NK-92 (cell line): ENCODE results near the gene RAPGEF1.

ENCODE experiments used
- DNase-seq: peaks from one replicate; lab custom pipeline; 2025; ENCODE audit not compliant: unreplicated experiment; lab: John Stamatoyannopoulos, UW

The RAPGEF1 gene

DNA sequence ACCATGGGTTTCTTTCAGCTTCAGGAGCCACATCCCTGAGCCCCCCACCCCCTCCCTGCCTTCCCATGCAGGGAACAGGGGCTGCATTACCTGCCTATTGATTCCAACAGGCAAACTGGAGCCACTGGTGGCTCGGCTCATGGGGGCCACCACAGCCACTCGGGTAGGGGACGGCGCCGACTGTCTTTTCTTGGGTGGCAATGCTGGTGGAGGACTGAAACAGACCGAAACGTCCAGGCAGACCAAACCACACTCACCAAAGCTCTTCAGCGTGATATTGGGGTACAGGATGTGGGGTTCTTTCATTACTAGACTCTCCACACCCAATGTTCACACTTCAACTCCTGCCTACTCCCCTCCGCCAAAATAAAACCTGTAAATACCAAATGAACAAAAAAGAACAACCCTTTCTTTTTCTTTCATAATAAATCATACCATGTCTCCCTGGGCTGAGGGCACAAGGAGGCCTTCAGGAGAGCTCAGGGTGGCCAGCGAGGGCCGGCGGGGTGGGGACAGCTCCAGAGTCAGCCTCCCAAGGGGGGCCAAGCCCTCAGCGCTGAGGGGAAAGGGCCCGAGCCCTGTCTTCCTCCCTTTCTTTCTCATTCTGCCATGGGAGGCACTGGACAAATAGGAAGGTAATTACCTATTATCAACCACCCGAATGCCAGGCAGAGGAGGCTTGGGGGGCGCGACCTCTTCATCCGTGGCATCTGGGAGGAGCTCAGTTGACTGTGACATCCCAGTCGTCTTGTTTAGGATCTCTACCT lies 111.2 kb downstream of the RAPGEF1 start:
- DNase-seq = no peak

DNA sequence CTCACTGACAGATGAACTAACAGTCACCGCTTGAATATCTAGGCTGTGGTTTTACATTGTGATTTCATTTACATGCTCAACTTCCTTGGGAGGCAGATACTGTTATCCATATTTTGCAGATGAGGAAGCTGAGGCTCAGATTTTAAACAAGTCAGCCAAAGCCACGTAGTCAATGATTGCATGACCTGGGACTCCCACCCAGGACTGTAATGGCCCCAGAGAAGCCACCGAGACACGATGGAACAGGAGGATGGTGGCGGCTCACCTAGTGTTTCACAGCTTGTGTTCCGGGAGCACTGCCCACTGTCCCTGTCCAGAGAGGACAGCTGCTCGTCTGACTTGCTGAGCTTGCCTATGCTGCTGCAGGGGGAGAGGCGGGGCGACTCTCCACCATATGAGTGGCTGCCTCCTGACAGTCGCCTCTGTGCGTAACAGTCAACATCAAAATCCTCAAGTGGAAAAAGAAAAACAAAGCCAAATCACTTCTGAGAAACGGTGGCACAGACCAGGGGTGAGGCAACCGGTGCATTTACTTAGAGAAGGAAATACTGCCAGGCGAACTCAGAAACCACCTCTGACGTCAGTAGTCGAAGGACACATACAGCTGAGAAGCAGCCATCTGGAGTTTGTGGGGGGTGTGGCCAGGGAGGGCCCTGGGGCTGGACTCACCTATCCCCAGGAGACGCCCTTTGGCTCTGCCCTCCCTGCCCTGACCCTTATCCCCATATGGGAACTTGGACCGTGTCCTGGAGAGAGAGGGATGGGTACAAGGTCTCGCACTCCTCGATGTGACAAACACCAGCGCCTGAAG lies 112.0 kb downstream of the RAPGEF1 start:
- DNase-seq = no peak

DNA sequence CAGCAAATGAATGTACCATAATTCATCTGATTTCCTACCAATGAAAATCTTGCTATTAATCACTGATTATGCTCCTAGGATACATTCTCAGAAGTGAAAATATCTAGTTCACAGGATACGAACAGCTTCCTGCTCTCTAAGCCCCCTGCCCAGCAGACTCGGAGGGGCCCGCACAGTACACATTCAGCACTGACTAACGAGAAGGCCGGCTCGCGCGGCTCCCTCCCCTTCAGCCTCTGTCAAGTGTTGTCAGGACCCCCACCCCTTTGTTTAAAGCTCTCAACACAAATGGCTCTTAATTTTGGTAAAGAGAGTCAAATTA lies 112.6 kb downstream of the RAPGEF1 start:
- DNase-seq = no peak

DNA sequence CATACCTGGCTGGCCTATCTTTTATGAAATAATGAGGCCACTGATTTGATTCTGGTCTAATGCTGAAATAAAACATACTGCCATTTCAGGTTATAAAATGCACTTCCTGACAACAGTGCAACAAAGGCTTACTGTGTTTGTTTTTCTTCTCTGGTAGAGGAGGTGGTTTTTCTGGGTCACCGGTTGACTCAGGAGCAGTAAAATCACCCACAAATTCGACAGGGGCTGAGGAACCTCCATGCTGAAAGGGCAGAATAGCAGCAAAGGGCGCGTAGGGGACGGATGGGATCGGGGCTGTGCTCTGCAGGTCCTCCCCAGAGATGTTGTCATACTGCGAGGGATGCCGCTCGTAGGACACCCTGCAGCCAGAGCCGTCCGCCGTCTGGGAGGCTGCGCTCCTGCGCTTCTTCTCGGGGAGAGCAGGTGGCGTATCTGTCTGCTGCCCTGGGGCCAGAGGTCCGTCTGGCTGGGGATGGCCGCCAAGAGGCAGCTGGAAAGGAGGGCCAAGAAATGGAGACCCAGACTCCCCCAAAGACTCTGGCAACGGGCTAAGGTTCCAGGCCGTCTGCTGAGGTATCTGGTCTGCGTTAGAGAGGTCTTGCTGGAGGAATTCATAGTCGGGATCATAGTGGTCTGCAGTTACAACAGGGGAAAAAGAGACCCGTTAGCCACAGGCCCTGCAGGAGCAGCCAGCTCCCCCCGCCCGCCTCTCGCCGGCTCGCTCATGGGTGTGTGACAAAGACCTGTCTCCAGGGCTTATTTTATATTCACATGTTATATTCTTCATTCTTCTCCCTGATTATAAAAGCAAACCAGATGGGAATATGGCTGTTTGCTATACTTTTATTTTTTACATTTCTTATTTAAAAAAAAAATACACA lies 113.8 kb downstream of the RAPGEF1 start:
- DNase-seq = no peak

DNA sequence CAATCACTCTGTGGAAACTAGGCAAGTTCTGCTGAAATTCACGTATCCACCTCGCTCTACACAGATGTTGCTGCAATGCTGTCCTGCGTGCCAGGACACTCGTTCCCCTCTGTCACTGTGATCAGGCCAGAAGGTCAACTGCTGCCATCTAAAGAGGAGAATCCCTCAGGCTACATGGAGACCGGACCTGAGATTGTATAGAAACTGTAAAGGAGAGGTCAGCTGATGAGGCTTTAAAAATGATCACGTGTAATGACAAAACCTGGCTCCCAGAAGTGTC lies 114.4 kb downstream of the RAPGEF1 start:
- no peak for DNase-seq

DNA sequence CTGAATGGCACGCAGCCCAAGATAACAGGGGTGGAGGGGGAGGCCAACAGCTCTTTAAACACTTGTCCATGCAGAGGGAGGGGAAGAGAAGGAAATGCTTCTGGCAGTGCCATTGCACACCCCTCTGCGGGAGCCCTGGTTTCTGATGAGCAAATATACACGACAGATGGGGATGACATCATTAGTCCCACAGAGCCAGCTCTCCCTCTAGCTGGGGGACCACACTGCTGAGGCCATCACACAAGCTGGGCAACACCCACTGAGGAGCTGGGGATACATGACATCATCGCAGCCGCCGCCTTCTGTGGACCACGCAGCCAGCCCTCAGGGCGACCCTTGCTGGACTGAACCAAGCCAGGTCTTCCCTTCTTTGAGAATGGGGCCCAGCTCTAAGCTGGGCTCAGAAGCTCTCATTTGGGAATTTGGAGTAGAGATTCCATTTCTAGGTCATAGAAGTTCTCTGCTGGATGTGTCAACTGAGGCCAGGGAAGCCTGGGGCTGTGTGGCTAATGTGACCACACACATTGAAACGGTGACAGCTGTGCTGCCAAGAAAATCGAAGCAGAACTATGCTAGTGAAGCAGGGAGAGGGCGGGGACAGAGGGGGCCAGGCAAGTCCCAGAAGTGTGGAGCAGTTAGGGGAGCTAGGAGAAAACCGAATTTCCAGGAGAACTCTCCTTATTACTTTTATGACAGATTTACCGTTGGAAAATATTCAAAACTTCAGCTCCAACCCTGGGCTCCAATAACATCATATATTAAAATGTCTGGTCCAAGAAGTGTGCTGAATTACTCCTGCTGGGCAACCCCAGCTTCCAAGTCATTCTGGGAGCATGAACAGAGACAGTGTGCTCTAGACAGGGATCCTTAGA lies 115.0 kb downstream of the RAPGEF1 start:
- no peak for DNase-seq

DNA sequence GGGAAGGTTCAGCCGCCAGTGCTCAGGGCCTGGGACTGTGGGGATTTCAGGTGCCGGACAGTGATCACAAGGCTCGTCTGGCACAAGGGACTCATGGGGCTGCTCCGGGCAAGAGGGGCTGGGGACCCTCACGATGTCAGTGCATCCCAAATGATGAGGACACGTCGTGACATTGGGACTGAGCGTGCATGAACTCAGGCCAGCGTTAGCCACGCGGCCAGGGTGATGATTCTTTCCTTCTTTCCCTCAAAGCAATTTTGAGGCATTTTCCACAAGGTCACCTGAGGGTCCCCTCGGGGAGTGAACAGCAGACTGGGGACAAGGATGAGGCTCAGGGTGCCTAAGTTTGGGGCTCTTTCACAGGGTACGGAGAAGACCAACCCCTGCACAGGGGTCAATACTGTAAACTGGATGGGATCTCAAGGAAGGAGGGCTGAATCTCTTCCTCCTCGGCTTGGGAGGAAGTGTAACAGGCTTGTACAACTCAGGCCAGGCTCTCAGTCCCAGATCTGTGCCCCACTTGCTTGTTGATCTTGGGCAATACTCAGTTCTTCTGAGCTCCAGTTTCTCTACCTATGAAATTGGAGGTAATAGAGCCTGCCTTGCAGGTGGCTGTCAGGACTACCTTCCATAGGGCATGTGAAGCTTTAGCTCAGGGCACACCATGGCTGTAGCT lies 116.1 kb downstream of the RAPGEF1 start:
- DNase-seq = no peak

DNA sequence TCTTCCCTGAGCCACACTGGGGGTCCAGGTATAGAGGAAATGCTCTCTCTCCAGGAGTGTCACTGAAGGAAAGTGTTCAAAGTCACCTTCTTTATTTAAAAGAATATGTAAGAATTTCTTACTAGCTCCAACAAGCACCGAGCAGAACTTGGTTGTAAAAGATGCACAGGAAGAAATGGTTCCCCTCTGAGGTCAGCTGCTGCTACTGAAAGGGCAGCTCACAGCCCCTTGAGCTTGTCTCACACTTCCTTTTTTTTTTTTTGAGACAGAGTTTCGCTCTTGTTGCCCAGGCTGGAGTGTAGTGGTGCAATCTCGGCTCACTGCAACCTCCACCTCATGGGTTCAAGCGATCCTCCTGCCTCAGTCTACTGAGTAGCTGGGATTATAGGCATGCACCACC lies 117.4 kb downstream of the RAPGEF1 start:
- no peak for DNase-seq

DNA sequence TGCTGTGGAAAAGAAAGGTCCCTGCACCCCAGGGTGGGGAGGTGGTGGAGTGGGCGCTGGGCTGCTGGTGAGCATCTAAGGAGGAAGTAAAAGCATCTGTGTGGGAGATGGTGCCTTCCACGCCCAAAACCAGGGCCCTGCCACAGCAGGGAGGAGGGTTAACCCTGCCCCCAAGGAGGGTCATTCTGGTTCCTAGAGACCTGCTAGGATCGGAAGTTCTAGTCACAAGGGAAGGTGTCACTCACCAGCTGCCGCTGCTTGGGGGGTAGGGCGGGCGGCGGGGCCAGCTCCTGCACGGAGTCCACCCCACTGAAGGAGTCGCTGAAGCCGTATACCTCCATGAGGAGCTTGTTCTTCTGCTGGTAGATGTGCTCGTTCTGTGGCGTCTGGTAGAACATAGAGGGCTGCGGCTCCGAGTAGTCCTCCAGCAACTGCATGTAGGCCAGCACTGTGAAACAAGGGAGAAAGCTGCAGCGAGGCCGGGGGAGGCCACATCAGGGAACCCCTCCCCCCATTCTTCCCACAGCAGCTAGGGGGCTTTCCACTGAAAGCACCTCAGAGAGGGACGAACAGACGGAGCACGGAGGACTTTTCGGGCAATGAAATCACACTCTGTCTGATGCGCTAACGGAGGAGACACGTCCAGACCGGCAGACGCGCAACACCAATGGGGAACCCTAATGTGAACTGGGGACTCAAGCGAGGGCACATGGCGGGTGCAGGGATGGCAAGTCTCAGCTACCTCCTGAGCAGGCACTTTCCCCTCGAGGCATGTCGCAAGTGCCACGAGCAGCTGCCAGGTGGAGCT lies 118.1 kb downstream of the RAPGEF1 start:
- DNase-seq = no peak

DNA sequence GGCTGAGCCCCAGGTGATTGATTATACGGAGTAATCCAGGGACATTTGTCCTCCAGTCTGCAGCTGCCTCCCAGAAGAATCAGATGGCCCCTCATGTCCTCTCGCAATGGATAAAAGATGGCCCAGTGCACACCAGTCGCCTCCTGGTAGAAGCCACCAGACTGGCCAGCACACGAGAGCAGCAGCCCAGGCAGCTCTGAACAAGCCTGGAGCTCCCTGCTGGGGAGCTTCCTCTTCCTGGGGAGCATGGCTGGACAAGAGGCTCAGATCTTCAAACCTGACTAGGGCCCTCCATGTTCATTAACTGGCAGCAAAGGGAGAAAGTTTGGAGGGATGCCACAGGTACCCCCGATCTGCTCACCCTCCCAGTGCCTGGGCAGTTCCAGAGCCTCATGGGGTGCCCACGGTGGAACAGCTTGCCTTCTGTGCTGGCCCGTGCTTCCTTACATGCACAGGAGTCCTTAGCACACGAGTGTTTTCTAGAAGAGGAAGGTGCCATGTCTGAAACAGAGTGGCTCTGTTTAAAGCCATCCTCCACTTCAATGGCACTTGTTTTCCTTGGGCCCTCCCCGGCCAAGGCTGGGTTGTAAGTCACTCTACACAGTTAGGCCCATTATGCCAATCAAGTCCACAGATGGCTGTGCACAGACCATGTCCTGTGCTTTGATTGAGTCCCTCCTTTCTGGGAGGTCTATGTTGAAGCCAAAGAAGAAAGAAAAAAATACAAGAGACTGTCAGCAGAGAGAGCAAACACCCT lies 118.9 kb downstream of the RAPGEF1 start:
- DNase-seq = no peak

DNA sequence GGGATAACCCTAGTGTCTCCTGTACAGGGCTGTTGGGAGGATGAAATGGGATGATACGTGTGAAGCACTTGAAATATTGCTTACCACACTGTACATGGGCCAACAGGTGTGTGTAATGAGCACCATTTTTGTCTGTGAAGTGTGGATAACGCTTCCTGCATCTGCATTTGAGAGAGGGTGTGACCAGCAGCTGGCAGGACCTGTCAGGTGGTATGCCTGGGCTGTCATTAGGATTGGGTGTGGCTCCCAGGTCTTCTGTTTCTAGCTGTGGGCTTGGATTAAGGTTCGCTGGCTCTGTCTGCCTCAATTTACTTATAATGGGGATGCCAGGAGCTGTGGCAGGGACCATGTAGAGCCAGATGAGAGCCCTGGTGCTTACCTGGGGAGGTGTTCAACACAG lies 120.2 kb downstream of the RAPGEF1 start:
- DNase-seq = no peak

DNA sequence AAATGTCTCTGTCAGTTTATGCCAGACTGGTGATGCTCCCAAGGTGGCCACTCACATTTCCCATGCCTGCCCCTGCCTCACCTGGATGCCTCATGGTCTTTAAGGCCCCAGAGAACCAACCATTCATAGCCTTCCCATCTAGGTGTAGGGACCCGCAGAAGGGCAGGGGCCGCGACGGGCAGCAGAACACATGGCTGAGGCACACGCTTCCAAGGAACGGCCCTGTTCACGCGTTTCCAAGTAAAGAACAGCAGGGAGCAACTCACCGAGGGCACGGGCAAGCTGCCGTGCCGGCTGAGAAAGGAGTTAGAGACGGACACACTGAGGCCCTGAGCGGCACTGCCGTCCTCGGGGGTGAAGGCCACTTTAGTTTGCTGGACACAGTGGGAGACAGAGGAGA lies 121.1 kb downstream of the RAPGEF1 start:
- no peak for DNase-seq

DNA sequence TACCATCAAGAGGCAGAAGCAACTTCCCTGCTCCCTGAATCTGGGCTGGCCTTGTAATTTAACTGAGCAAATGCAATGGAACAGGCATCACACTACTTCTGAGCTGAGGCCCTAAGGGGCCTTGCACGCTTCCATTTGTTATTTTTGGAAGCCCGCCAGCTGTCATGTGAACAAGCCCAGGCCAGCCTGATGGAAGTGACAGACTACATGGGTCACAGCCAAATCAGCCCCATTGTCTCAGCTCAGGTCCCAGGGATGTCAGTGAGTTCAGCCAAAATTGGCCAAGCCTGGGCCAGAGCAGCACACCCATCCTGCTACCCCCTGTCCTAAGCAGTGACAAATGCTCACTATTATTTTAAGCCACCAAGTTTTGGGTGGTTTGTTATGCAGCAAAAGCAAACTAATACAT lies 121.8 kb downstream of the RAPGEF1 start:
- DNase-seq = no peak

DNA sequence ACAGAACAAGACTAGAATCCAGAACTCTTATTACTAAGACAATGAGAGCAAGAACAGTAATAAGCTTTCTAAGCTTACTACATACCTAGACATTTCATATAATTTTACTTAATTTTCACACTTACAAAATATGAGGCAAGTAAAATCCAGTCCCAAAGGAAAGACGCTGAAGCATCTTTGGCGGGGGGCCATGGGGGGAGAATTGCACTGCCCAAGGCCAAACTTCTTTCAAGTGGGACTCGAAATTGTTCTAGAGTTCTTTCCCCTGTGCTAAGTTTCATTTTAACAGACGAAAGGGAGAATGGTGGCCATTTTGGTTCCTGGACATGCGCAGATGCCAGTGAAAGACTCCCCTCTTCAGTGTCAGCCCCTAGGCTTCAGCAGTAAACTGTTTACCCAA lies 122.3 kb downstream of the RAPGEF1 start:
- DNase-seq = no peak

DNA sequence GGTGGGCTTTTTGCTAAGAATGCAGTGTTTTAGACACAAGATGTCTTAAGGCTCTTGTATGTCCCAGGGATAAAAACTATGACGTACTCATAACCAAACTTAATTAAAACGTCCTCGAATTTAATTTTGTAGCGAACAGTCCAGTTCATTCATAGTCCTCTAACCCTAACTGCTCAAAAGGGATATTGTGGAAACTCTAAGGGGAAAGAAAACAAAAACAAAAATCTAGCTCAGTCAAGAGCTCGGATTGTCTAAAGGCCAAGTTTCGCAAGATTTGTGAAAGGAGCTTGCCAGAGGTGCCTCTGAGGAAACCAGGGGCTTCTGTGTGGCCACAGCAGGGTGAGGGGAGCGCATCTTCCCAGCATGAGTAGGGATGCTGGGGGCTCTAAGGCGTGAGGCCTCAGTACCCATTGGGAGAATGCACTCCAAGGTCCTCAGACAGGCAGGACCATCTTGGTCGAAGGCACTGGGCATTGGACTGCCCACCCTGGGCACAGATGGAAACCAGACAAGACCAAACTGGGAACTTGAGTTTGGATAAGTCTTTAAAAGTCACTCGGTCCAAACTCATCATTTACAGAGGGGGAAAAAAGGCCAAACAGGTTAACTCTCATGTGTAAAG lies 122.8 kb downstream of the RAPGEF1 start:
- no peak for DNase-seq

DNA sequence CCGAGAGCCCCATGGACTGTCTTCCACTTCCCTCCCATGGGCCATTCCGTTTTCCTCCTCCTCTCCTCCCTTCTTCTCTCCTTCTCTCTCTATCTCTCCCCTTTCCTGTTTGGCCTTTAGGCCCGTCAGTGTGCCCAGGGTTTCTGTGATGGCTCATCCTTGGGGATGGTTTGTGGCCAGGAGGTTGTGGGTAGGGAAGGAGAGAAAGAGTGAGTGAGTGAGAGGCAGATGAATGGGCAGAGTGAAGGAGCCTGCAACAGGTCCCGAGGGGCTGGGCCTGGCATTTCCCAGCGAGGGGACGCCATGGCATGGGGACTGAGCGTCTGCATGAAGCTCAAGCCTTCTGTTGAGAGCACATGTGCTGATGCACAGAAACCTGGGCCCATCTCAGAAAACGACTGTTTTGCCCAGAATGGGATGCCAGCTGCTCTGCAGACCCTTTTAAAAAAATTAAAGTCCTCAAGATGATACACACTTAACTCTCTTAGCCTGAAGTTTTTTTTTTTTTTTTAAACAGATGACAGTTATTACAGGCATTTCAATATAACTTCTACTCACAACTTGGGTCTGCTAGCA lies 125.4 kb downstream of the RAPGEF1 start:
- DNase-seq = no peak

DNA sequence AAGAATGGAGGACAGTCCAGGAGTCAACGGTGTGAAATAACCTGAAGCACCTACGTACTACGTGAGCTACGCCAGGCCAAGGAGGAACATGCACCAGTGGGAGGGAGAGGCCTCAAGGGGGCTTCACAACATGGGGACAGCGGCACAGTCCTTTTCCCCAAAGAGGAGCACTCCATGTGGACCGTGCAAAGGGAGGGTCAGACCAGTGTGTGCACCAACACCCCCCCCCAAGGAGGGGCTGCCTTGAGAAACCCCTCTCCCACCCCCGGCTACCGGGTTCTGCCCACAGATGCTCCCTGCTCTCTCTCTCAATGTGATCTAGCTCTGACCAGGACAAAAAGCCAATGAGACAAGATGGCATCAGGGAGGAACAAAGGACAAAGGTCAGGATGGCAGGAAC lies 126.0 kb downstream of the RAPGEF1 start:
- DNase-seq = no peak

DNA sequence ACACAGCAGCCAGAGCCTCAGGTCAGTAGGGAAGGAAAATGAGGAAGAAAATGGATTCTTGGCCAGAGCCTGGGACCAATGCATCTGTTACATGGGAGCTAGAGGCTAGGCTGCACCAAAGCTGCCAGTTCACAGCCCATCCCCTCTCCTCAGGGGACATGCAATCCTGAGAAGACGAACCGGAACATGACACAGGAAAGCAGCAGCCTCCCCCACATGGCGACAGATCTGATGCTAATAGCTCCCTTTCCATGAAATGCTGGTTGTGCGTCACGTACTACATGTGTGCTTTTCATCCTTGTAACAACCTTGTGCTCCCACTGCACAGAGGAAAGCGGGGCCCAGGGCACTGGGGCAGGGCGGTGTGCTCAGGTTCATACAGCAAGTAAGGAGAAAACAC lies 127.0 kb downstream of the RAPGEF1 start:
- no peak for DNase-seq
